Loucy (cell line): ENCODE data around the gene HDDC2.

Experiments
- EZH2phosphoT487 ChIP-seq: fragments of 200-600 bp; IDR thresholded peaks from 2 replicates; pipeline ENCODE4 v1.6.1; 2018; ENCODE audit warnings: antibody characterized with exemption, mild to moderate bottlenecking, moderate library complexity, borderline replicate concordance
- TF ChIP-seq, protein P1 (sequence below): fragments of 200-600 bp; sonication (generic); conservative IDR thresholded peaks from 2 replicates; pipeline ENCODE4 v1.5.1; 2014; ENCODE audit warnings: mild to moderate bottlenecking, antibody characterized with exemption, low read length

DNA sequence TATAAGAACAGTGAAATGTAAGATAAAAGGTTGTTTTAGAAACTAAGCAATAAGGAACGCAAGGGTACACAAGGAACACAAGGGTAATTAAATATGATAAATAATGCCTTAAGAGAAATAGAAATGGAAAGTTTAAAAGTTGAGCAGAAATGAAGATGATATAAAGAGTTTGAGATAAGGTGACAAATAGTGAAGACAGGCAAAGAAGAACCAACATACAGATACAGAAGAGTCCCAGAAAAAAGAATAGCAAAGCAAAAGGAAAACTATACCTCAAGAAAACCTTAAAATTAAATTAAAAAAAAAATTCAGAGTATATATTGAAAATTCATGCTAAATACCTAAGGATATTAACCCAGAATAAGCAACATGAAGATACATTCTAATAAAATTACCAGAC is 16.4 kb downstream of the HDDC2 start:
- TF ChIP-seq, protein P1, sequence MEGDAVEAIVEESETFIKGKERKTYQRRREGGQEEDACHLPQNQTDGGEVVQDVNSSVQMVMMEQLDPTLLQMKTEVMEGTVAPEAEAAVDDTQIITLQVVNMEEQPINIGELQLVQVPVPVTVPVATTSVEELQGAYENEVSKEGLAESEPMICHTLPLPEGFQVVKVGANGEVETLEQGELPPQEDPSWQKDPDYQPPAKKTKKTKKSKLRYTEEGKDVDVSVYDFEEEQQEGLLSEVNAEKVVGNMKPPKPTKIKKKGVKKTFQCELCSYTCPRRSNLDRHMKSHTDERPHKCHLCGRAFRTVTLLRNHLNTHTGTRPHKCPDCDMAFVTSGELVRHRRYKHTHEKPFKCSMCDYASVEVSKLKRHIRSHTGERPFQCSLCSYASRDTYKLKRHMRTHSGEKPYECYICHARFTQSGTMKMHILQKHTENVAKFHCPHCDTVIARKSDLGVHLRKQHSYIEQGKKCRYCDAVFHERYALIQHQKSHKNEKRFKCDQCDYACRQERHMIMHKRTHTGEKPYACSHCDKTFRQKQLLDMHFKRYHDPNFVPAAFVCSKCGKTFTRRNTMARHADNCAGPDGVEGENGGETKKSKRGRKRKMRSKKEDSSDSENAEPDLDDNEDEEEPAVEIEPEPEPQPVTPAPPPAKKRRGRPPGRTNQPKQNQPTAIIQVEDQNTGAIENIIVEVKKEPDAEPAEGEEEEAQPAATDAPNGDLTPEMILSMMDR, result no peak
- no peak for TF ChIP-seq EZH2phosphoT487
